Germinal center (tissue), 1 donor: ENCODE data around the gene SYT14.
"Not testable (repeated sequence)": the region's sequence is repeated elsewhere in the genome, so short reads cannot be mapped to it uniquely, and the experiment has no call there.

Experiments
- DNase-seq: peaks from one replicate; pipeline ENCODE4 v3.0.0; 2012; ENCODE audit warnings: mixed read lengths, low spot score

SYT14 gene

GRCh38 chr1:209936125-209936524, 1.9 kb upstream of the SYT14 start:
- no peak for DNase-seq

- DNase-seq = no peak
Measured at GRCh38 chr1:209945377-209945776, 7.4 kb downstream of the SYT14 start.

GRCh38 chr1:209948155-209948554, 10.1 kb downstream of the SYT14 start:
- no peak for DNase-seq

DNA sequence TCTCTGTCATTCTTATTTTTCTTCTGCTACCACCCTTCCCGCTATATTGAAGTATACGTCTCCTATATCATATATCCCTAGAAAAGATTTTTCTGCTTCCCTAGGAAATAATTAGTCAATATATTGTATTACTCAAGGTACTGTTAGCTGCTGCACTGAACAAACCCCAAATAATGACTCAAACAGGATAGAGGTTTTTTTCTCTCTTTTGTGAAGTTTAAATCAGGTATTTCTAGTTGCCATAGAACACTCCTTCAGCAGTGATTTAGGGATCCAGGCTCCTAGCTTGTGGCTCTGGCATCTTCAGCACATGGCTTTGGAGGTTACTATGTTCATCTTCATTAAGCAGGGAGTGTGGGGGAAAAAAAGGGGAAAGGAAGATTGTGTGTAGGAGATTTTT, 18.1 kb downstream of the SYT14 start:
- DNase-seq = no peak

DNA sequence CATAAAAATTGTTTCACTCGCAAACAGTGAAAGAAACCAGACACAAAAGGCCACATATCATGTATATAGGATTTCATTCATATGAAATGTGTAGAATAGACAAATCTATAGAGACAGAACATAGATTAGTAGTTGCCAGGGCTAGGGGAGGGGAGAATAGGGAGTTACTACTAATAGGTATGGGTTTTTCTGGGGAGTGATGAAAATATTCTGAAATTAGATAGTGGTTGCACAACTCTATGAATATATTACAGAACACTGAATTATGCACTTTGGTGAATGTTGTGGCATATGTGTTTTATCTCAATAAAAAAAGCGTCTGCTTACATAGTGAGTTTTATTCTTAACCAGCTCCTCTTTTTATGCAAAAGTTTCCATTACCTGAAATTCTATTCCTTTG, 21.6 kb downstream of the SYT14 start:
- no peak for DNase-seq

DNA sequence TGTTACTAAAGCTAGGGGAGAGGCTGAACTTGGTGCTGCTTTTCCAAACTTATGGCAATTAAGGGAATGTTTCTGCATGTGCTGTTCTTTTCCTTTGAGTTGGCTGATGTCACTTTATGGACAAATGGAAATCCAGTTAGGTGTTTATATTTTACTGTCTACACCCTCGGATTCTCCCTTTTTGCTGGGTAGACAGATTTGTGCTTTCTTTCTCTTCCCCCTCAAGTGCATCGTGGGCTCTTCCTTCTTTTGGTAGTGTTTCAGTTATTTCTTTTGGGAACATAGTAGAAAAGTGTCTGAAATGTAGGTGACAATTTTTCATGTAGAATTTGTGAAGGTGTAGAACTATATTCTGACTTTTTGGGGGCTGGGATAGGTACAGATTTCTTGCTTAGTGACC, 22.9 kb downstream of the SYT14 start:
- DNase-seq = no peak

- DNase-seq = no peak
Measured at GRCh38 chr1:209962388-209962787, 24.4 kb downstream of the SYT14 start.

DNA sequence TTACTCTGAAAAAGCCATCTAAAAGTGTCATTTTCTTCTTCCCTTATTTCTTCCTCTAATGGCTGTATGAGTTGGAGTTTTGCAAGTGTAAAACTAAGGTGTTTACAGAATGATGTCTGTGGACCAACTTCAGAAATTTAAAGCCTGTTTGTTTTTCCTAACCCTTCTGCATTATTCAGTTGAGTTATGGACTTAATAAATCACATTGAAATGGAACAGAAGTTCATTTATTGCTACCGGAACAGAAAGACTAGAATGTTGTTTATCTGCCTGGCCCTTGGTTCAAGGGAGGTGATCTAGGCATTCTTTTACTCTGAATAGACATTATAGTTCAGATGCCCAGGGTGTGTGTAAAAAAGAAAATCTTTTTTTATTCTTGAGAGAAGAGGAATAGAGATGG, 24.8 kb downstream of the SYT14 start:
- no peak for DNase-seq

DNA sequence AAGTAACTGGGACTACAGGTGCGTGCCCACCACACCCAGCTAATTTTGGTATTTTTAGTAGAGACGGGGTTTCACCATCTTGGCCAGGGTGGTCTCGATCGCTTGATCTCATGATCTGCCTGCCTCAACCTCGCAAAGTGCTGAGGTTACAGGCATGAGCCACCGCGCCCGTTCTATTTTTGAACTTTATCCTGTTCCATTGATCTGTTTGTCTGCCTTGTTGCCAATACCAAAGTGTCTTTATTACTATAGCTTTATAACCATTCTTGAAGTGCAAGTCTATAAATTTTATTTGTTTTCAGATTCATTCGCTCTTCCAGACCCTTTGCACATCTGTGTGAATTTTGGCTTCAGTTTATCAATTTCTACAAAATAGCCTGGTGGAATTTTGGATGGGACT, 28.0 kb downstream of the SYT14 start:
- no peak for DNase-seq

- DNase-seq = not testable (repeated sequence)
Measured at GRCh38 chr1:209978721-209979120, 40.7 kb downstream of the SYT14 start.

DNA sequence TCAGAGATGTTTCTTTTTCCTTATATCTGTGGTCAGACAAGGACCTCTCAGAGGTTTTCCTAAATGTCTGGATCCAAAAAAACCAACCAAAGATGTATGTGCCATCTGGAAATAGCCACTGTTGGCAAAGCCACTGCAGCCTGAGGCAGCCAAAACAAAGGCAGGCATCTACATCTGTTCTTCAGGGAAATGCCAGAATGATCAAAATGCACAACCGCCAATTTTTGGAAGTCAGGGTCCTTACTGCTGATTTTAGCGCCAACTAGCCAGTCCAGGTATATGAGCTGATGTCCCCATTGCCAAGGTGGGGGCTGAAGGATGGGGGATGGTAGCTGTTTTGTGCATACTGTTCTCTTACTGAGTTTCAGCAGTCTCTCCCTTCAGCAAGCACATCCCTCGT, 45.9 kb downstream of the SYT14 start:
- no peak for DNase-seq

DNA sequence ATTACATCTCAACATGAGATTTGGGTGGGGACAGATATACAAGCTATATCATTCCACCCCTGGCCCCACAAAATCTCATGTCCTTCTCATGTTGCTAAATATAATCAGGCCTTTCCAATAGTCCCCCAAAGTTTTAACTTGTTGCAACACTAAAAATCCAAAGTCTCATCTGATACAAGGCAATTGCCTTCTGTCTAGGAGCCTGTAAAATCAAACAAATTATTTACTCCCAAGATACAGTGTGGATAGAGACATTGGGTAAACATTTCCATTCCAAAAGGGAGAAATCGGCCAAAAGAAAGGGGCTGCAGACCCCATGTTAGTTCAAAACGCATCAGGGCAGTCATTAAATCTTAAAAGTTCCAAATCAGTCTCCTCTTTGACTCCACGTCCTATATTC, 47.0 kb downstream of the SYT14 start:
- DNase-seq = no peak

- DNase-seq = no peak
Measured at GRCh38 chr1:209988706-209989105, 50.7 kb downstream of the SYT14 start.

GRCh38 chr1:209989525-209989924, 51.5 kb downstream of the SYT14 start:
- no peak for DNase-seq

- DNase-seq = no peak
Measured at GRCh38 chr1:209993061-209993830, 55.2 kb downstream of the SYT14 start.

DNA sequence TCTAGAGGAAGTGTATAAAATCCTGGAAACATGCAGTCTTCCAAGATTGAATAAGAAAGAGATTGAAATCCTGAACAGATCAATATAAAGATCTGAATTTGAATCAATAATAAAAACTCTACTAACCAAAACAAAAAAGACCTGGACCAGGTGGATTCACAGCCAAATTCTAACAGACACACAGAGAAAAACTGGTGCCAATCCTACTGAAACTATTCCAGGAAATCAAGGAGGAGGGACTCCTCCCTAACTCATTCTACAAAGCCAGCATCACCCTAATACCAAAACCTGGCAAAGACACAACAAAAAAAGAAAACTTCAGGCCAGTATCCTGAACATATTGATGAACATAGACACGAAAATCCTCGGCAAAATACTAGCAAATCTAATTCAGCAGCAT, 58.3 kb downstream of the SYT14 start:
- DNase-seq = no peak

DNA sequence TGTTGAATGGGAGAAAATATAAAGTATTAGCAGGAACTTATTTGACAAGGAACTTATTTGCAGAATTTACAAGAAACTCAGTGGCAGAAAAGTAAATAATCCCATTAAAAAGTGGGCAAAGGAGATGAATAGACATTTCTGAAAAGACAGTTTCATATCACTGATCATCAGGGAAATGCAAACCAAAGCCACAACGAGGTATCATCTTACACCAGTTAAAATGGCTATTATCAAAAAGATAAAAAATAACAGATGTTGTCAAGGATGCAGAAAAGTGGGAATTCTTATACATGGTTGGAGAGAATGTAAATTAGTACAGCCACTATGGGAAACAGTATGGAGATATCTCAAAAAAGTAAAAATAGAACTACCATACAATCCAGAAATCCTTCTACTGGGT, 61.0 kb downstream of the SYT14 start:
- DNase-seq = no peak

- DNase-seq = no peak
Measured at GRCh38 chr1:210001751-210002150, 63.7 kb downstream of the SYT14 start.

- DNase-seq = no peak
Measured at GRCh38 chr1:210003501-210003900, 65.5 kb downstream of the SYT14 start.

DNA sequence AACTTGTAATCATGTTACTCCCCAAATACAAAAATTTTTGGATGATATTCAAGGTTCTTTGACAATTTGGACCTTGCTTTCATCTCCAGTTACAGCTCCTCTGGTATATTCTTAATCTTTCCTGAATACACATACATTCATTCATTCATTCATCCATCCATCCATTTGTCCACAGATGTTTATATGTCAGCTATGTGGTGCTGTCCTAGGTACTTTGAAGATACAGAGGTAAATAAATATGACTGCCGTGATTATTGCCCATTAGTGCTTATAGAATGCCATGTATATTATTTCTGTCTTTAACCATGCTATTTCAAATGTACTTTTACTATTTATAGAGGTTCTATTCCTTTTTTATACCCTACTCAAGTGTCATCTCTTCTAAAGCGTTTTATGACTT, 72.1 kb downstream of the SYT14 start:
- no peak for DNase-seq

DNA sequence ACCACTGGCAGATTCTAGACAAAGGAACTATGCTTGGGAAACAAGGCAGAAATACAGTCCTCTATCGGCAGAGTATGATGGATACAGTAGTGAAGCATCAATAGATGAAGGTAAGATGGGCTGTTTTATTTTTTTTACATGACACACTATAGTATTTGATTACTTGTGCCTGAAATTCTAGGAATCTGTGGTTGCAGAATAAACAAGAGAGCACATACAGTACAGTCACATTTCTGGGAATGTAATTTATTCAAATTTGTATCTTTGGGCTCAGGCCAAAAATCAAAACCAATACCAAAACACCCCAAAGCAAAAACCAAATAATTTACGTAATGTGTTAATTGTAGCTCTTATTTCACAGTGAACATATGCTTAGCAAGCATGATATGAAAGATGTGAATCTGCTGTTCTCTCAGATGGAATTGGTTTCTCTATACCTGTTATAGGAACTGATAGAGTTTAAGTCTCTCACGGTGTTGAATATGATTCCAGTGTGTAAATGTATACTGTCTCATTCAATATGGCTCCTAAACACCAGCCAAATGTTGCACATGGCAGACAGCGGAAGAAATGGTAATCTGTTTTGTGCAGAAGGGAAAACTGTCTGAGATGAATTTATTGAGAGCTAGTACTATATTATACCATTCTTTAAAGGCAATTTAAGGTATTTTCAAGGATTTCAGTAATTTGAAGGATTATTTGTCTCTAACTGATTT, 83.3 kb downstream of the SYT14 start:
- DNase-seq = no peak

DNA sequence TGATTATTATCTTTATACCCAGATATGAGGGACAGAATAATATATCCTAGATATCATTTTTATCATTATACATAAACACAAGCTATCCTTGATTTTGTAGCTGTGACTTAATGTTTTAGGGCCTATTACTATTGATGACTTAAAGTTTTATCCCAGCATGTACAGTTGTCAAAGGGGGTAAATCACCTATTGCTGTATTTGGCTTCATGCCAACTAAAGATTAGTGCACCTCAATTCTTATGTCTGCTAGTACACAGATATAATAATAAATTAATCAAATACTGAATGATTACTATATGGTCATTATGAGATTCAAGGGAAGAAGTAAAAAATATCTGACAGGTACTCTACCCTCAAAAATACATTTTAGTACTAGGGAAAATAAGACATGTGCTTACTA, 84.0 kb downstream of the SYT14 start:
- DNase-seq = no peak

- no peak for DNase-seq
Measured at GRCh38 chr1:210024282-210024681, 86.3 kb downstream of the SYT14 start.

DNA sequence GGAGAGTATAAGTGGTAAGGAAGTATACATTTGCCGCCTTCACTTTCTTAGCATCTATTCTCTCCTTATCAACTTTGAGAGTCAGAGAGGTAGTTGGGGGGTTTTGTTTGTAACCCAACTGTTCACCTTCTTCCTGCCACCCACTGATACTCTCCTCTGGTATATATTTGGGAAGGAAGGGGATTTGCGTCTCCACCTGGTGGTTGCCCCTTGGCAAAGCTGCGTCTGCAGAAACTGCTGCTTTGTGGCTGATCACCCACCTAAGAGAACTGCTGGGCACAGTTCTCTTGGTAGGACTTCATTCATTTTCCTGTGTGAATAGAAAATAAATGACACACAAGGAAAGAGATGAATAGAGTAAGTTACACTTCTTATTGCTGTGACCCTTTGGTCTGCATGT, 87.0 kb downstream of the SYT14 start:
- no peak for DNase-seq
